HG02973 (cell line): ENCODE results near the gene RSPH9.

Experiments used
- ATAC-seq: cut with Tn5 transposase; IDR thresholded peaks from one replicate; pipeline ENCODE4 v1.9.1; 2021; ENCODE audit warnings: moderate library complexity; ENCODE audit not compliant: unreplicated experiment

RSPH9 gene

DNA sequence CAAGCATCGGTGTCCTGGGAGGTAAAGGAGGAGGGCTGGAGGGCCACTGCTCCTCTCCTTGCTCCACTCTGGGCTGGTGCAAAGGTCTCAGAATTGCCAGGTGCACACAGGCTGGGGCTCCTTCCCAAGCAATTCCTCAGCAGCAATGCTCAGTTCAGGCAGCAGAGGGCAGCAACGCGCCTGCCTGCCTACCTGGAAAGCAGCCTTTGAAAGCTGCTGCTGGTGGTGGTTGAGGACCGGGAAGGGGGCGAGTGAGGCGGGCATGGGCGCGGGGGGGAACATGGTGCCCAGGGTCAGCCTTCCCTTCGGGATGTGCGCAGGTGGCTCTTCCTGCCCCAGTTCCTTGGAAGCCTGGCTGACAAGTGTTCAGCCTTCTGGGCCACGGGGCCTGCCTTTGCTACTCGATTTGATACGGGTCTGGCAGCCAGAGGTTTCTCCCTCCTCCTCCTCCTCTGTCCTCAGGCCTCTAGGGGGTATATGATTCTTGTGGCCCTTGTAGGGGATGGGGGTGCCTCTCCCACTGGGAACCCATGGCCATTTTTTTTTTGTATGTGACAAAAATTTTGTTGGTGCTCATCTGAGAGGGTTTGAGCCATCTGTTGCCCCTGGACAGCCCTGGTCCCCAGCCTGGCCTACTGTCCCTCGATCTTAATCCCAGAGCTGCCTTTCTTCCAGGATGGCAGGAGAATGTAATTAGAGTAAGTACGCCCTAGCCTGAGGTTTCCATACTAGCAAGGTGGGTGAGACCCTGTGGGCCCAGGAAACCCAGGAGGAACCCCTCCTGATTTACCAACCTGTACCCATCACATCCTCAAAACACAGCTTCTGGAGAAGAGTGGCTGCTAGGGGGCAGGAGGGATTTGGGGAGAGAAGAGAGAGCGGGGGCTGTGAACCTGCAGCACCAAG is 22.7 kb downstream of the RSPH9 start:
- peak; percentile 54 for ATAC-seq

DNA sequence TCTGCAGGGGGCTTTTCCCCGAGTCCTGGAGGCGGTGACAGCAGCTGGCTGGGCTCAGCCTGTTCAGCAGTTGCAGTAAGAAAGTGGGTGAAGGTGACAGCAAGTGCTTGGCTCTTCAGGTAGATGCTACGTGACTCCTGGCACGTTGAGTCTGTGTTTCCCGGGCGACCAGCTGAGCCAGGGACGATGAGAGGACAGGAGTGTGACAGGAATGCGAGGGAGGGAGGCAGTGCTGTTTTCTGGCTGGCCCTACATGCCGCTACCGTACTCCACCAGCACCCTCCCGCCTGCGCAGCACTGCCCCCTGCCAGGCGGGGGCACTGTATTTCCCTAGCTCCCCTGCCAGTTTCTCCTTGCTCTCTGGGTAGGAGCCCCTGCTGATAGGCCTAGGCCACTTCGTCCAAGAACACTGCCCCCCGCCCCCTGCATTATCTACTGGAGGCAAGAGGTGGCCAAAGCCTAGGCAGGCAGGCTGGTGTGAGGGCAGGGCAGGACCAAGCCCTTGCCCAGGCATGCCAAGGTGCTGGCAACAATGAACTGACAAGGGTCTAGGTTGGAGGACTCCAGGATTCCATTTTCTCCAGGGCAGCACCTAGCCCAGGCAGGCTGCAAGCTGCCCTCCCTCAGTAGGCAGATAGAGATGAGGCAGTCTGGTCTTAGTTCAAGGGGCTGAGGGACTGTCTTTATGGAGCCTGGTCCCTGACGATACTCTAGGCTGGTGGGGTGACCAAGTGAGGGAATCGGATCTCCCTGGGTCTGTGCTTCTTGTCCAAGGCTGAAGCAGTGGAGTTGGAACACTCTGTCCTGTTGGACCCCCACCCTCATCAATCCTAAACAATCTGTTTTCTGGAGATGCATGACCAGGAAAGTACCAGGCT is 23.6 kb downstream of the RSPH9 start:
- no peak for ATAC-seq

DNA sequence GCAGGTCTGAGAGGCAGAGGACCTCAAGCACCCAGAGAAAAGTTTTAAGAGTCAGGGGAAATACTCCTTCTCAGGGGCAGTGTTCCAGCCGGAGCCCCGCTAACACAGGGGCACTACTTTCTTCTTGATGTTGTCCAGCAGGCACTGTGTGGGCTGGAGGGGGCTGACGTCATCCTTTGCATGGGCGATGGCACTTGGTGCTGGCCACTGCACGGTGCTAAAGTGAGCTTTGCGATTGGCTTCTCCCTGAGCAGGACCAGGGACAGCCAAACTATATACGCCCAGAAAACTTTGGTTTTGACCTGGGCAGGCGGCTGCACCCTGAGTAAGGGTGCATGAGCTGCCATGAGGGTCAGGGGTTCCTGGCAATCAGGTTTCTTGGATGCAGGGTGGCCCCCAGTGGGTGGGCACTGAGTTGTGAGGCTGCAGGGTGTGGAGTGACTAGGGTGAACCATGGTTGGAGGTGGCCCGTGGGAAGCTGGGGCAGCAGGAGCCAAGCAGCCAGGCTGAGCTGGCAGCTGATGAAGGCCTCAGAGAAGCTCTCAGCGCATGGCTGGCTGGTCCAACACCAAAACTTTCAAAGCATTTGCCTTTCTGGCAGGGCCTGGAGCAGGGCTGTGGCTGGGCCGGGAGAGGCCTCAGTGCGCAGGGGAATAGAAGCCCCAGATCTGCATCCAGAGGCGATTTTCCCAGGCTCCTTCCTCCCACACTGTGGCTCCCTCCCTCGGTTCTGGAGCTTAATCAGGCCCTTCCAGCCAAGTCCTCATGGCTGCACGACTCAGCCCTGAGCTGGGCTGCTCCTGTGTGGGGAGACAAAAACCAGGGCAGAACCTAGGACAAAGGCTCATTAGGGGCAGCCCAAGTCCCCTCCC is 24.4 kb downstream of the RSPH9 start:
- no peak for ATAC-seq

GRCh38 chr6:43669922-43670622 is 25.2 kb downstream of the RSPH9 start:
- ATAC-seq = no peak

DNA sequence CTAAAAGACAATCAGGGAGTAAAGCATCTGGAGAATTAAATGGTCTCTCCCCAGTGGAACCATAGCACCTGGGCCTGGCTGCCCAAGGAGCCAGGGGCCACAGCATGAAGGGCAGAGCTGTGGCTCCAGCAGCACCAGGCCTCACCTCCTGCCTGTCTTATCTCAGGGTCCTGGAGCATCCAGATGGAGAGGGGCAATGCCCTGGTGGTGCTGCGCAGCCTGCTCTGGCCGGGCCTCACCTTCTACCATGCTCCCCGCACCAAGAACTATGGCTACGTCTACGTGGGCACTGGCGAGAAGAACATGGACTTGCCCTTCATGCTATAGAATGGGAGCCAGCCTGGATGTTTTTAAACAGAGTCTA is 25.8 kb downstream of the RSPH9 start:
- no peak for ATAC-seq

- ATAC-seq = no peak
These were observed 26.4 kb downstream of the RSPH9 start for GRCh38 chr6:43671011-43671800.

GRCh38 chr6:43671801-43672690 is 27.2 kb downstream of the RSPH9 start:
- ATAC-seq = no peak

- ATAC-seq = no peak
These were observed 28.7 kb downstream of the RSPH9 start for GRCh38 chr6:43673444-43674084.

- no peak for ATAC-seq
These were observed 29.5 kb downstream of the RSPH9 start for GRCh38 chr6:43674291-43674690.

GRCh38 chr6:43674921-43675320 is 30.1 kb downstream of the RSPH9 start:
- no peak for ATAC-seq

DNA sequence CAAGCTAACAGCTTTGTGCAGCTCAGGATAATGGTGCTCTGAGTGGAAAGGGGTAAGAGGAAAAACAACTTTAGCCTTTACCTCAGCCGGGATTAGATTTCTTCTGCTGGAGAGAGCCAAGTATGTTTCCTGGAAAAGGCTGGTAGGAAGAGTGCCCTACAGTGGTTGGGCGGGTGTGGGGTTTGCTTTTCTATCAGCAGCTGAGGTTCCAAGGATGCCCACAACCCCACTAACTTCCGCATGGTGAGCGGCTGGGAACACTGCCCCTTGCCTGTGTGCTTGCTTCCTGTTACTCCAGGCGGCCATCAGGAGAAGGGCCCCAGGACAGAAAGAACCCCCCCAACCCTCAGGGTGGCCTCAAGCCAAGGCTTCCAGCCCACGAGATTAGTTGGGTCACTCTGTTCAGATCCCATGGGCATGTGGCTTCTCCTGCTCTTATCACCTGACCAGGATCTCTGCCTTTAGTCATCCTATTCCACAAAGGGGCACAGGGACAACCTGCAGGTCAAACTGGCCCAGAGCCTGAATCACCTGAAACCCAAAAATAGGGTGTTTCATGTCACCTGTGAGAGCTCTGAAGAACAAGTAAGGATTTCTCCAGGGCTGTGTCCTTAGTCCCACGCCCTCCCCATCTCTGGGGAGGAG is 32.2 kb downstream of the RSPH9 start:
- ATAC-seq = no peak

DNA sequence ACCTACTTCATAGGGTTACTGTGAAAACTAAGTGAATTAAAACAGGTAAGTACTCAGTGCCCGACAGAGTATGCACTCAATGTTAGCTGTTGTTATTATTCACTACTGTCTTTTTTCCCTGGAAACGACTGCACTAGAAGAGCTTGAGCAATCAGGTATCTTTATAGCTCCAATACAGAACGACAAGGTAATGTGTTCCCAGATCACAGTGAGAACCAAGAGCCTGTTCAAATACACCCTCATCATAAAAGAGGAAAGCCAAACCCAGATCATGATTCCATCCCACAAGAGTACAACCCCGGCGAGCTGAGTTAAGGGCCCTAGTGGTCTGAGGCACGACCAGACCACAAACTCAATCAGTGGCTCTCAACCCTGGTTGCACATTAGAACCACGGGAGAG is 32.9 kb downstream of the RSPH9 start:
- no peak for ATAC-seq

GRCh38 chr6:43678341-43678740 is 33.5 kb downstream of the RSPH9 start:
- ATAC-seq = no peak

DNA sequence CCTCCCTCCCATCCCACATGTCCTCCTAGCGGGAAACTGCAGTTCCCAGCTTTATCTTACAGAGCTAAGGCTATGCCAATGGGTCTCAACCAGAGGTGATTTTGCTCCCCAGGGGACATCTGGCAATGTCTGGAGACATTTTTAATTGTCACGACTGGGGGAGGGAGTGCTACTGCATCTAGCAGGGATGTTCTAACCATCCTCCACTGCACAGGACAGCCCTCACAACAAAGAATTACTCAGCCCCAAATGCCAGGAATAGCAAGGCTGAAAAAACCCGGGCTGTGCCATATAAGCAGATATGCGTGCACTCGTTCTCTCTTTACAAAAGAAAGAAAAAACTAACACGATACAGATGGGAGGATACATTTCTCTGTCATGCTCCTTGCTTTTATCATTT is 34.2 kb downstream of the RSPH9 start:
- no peak for ATAC-seq

DNA sequence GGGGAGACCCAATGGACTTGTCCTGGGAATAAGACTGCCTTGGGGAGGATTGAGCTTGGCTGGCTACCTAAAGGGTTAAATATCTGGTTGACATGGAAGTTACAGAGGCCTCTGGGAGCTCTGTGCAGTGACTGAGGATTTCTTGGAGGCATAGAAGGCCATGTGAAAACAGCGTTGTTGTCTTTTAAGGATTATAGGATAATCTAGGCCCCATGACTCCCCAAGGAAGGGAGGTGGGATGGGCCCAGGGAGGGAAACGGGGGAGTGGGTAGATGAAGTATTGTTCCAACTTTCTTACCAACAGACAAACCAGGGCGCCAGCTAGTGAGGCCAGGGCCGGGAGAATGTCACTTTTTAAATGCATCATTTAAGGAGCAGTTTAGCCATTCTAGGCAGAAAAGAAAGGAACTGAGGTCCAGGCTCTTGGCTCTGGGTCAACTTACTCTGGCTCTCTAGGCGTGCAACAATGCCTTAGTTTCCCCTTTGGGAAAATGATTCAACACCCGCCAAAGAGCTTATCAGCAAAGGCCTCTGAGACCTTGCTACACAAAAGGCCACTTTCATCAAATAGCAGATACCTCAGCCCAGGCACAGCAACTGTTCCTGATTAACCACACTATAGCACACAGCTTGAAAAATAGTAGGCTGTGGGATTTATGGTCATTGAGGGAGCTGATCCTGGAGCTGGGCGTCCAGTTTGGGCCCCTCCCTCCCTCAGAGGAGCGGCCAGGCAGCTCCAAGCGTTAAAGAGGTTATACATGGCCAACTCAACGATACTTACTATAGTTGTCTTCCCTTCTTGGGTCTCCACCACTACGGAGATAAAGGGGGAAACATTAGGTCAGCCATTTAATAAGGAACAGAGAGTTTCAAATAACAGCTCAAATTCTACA is 35.7 kb downstream of the RSPH9 start:
- ATAC-seq = no peak

- no peak for ATAC-seq
These were observed 36.5 kb downstream of the RSPH9 start for GRCh38 chr6:43681303-43681702.
